ENCODE measurements around the gene THAP3.
"Not testable (repeated sequence)": the region's sequence is repeated elsewhere in the genome, so short reads cannot be mapped to it uniquely, and the experiment has no call there.

DNA sequence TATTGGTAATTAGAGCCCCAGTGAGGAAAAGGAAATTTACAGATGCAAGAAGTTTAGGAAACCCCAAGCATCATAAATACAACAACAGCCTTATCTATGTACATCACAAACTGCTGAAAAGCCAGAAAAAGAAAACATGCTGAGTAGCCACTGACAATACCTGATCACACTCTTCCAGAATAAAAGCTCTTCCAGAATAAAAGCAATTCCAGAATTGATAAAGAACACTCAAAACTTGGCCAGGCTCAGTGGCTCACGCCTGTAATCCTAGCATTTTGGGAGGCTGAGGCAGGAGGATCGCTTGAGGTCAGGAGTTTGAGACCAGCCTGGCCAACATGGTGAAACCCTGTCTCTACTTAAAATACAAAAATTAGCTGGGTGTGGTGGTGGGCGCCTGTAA lies 16.2 kb downstream of the THAP3 start:
- TF ChIP-seq, protein P1, sequence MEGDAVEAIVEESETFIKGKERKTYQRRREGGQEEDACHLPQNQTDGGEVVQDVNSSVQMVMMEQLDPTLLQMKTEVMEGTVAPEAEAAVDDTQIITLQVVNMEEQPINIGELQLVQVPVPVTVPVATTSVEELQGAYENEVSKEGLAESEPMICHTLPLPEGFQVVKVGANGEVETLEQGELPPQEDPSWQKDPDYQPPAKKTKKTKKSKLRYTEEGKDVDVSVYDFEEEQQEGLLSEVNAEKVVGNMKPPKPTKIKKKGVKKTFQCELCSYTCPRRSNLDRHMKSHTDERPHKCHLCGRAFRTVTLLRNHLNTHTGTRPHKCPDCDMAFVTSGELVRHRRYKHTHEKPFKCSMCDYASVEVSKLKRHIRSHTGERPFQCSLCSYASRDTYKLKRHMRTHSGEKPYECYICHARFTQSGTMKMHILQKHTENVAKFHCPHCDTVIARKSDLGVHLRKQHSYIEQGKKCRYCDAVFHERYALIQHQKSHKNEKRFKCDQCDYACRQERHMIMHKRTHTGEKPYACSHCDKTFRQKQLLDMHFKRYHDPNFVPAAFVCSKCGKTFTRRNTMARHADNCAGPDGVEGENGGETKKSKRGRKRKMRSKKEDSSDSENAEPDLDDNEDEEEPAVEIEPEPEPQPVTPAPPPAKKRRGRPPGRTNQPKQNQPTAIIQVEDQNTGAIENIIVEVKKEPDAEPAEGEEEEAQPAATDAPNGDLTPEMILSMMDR (IDR thresholded peaks at IDR 0.05): not testable (repeated sequence)
- TF ChIP-seq POLR2AphosphoS5, POLR2A (IDR thresholded peaks at IDR 0.05): not testable (repeated sequence)

Data from prostate gland (tissue), 2 donors.